Right renal pelvis (tissue), 4 donors: Measurements from ENCODE around the gene TEAD1. TPM values are rescaled to one million over a fixed set of nuclear protein-coding genes. Genes with fewer than 3 reads are reported as not detected.

Source experiments
- DNase-seq, 4 donors: peaks; one replicate each; pipeline ENCODE4 v3.0.0-alpha.2; 2013; ENCODE audit warnings: low read depth in 4 of 4, low spot score in 3 of 4, missing footprints in 1 of 4
- polyA plus RNA-seq, 4 donors: library from polyadenylated mRNA; unstranded; fragments of 120-200 nt; gene quantifications; one replicate each; pipeline ENCODE4 v1.2.1, GENCODE V29; 2013; ENCODE audit not compliant: insufficient read length in 4 of 4

The TEAD1 gene
- polyA plus RNA-seq, 4 donors = 79.7 to 89.2 (median 87.6) TPM

- DNase-seq = no peak
These were observed 110.8 kb downstream of the TEAD1 start for GRCh38 chr11:12784987-12785386.

- no peak for DNase-seq
These were observed 111.7 kb downstream of the TEAD1 start for GRCh38 chr11:12785901-12786300.

- DNase-seq = no peak
These were observed 112.2 kb downstream of the TEAD1 start for GRCh38 chr11:12786450-12786849.

- no peak for DNase-seq
These were observed 112.7 kb downstream of the TEAD1 start for GRCh38 chr11:12786891-12787290.

GRCh38 chr11:12787847-12788246, 113.6 kb downstream of the TEAD1 start:
- DNase-seq = no peak

- no peak for DNase-seq
These were observed 114.8 kb downstream of the TEAD1 start for GRCh38 chr11:12789054-12789453.

- DNase-seq = no peak
These were observed 115.5 kb downstream of the TEAD1 start for GRCh38 chr11:12789596-12790215.

GRCh38 chr11:12790861-12791616, 116.8 kb downstream of the TEAD1 start:
- no peak for DNase-seq

GRCh38 chr11:12792018-12792417, 117.8 kb downstream of the TEAD1 start:
- DNase-seq = no peak

- no peak for DNase-seq
These were observed 118.4 kb downstream of the TEAD1 start for GRCh38 chr11:12792590-12792989.

- DNase-seq = no peak
These were observed 118.8 kb downstream of the TEAD1 start for GRCh38 chr11:12793065-12793464.

- DNase-seq = no peak
These were observed 119.3 kb downstream of the TEAD1 start for GRCh38 chr11:12793506-12793905.

- no peak for DNase-seq
These were observed 120.5 kb downstream of the TEAD1 start for GRCh38 chr11:12794576-12795230.

- DNase-seq = no peak
These were observed 123.8 kb downstream of the TEAD1 start for GRCh38 chr11:12797996-12798395.

- no peak for DNase-seq
These were observed 124.4 kb downstream of the TEAD1 start for GRCh38 chr11:12798609-12799011.

- no peak for DNase-seq
These were observed 125.2 kb downstream of the TEAD1 start for GRCh38 chr11:12799334-12799835.

GRCh38 chr11:12800032-12800671, 125.9 kb downstream of the TEAD1 start:
- DNase-seq = no peak

GRCh38 chr11:12800871-12801270, 126.7 kb downstream of the TEAD1 start:
- no peak for DNase-seq

- no peak for DNase-seq
These were observed 127.8 kb downstream of the TEAD1 start for GRCh38 chr11:12801976-12802375.

- DNase-seq = peak in 1 of 4 donors; percentile 65
These were observed 128.3 kb downstream of the TEAD1 start for GRCh38 chr11:12802418-12803085.
